ENCODE data around the gene MXRA8.
"Not testable (repeated sequence)": the region's sequence is repeated elsewhere in the genome, so short reads cannot be mapped to it uniquely, and the experiment has no call there.

The MXRA8 gene, protein sequence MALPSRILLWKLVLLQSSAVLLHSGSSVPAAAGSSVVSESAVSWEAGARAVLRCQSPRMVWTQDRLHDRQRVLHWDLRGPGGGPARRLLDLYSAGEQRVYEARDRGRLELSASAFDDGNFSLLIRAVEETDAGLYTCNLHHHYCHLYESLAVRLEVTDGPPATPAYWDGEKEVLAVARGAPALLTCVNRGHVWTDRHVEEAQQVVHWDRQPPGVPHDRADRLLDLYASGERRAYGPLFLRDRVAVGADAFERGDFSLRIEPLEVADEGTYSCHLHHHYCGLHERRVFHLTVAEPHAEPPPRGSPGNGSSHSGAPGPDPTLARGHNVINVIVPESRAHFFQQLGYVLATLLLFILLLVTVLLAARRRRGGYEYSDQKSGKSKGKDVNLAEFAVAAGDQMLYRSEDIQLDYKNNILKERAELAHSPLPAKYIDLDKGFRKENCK

DNA sequence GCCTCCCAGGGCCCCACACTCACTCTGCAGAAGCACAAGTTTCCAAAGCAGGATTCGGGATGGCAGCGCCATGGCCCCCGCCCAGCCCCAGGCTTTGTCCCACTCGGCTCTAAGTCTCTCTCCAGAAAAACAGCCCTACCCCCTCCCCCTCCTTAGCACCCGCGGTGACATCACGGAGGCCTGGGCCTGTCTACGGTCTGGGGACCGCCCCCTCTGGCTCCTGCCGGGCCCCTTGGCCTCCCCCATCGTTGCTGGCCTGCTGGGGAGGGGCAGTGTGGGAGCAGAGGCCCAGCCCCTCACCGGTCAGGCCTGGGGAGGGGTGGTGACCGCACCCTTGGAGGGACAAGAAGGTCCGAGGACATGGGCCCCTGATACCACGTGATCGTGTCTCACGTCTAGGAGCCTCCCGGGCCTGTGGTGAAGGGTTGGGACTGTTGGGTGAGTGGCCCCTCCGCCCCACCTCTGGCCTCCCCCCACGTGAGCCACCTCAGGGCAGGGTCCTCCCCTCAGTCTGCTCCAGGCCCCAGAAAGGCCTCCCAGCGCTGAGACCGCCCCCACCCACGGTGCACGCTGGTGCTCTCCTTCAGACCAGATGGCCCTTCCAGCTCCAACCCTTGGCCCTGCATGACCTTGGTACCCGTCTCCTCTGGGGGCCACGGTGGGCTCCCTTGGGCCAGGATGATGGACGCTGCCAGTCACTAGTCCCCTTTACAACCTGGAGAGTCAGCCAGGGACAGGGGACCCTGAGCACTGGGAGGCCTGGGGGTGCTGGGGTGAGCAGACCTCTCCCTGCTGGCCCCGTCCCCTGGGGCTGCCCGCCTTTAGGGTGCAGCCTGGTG, at the start of gene MXRA8:
MXRA8 (minus strand) TSS at position 123 of the 839 bp plus-strand sequence; CDS start at position 72, 51 bp downstream.
- DNase-seq, result peak; percentile 79

DNA sequence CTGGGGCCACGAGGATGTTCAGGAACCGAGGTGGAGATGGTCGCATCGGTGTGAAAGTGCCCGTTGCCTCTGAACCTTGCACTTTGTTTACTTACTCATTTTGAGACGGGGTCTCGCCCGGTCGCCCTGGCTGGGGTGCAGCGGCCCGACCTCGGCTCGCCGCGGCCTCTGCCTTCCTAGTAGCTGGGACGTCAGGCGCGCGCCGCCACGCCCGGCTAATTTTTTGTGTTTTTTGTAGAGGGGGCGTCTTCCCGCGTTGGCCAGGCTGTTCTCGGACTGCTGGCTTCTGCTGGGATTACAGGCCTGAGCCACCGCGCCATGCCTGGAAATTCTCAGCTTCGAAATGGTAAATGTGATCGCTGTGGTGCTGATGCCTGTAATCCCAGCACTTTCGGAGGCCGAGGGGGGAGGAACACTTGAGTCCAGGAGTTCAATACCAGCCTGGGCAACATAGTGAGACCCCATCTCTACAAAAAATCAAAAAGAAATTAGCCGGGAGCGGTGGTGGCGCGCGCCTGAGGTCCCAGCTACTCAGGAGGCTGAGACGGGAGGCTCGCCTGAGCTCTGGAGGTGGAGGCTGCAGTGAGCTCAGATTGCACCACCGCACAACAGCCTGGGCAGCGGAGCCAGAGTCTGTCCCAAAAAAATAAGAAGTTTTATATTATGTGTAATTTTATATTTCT, 49.4 kb upstream of the MXRA8 start:
- peak; percentile 52 for DNase-seq

DNA sequence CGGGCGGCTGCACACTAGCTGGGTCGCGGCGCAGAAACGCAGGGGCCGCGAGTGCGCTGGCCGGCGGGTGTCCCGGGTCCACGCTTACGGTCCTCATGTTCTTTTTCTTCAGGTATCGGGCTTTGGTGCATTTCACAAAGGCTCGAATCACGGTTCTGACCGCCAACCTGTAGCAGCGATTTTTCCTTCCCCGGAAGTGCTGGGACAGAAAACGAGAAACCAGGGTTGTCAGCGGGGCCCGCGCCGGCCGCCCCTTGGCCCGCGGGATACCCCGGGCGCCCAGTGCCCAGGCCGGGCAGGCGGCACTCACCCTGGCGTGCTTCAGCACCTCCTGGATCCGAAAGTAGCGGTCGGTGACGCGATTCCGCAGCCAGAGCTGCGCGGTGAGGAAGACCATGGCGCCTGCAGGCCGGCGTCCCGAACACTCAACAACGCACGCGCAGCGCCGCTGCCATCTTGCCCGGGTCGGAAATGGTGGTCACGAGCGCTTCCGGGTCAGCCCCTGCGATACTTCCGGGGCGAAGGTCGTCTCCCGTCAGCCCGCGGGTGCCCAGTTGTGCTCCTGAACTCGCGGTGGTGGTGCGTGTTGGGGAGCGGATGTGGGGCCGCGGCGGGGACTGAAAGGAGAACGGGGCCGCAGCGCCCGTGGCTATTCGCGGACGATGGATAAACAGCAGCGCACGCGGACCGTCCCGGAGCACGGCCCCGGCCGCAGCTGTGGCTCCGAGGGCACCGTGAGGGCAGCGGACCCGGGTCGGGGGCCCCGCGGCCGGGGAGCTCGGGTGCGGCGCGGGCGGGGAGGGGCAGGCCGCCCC, 48.7 kb upstream of the MXRA8 start, which contains the start of gene MRPL20:
MRPL20 (minus strand) TSS at position 473 of the 815 bp plus-strand sequence; CDS start at position 397, 76 bp downstream.
- DNase-seq, result peak; percentile 97

DNA sequence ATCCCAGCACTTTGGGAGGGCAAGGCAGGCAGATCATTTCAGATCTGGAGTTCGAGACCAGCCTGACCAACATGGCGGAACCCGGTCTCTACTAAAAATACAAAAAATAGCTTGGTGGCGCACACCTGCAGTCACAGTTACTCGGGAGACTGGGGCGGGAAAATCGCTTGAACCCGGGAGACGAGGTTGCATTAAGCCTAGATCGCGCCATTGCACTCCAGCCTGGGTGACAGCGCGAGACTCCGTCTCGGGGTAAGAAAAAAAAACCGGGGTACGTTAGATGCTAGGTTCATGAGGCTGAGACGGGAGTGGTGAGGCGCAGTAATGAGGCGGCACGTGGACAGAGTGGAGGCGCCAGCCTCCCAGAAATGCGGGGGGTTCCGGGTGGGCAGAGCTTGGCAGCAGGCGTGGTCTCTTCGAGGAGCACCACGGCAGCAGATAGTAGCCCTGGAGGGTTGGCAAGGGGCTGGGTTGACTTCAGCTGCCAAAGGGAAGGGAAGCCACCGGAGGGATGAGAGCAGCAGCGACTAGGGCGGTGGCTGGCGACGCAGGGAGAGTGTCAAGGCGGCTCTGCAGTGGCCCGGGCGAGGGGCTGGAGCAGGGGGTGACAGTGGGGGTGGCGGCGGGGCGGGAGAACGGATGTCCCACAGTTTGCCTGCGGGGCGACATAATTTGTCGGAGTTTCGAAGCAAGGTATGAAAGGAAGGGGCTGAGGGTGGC, 47.9 kb upstream of the MXRA8 start:
- no peak for DNase-seq

DNA sequence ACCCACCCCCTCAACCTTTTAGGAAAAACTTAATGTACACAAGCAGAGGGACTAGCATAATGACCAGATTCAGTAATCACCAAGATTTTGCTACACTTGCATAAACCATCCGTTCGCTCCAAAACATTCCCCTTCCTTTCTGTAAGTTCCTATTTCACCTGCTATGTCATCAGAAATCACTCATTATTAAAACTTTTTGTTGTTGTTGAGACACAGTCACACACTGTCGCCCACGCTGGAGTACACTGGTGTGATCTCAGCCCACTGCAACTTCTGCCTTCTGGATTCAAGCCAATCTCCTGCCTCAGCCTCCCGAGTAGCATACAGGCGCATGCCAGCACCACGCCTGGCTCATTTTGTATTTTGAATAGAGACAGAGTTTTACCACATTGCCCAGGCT, 45.3 kb upstream of the MXRA8 start:
- DNase-seq, result no peak

DNA sequence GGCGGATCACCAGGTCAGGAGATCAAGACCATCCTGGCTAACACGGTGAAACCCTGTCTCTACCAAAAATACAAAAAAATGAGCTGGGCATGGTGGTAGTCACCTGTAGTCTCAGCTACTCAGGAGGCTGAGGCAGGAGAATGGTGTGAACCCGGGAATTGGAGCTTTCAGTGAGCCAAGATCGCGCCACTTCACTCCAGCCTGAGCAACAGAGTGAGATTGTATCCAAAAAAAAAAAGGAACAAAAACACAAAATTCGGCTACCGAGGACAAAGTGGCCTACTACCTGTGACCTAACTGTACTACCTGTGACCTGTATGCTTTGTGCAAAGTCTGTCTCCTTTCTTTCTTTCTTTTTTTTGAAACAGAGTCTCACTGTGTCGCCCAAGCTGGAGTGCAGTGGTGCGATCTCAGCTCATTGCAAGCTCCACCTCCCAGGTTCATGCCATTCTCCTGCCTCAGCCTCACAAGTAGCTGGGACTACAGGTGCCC, 44.6 kb upstream of the MXRA8 start:
- DNase-seq, result not testable (repeated sequence)

DNA sequence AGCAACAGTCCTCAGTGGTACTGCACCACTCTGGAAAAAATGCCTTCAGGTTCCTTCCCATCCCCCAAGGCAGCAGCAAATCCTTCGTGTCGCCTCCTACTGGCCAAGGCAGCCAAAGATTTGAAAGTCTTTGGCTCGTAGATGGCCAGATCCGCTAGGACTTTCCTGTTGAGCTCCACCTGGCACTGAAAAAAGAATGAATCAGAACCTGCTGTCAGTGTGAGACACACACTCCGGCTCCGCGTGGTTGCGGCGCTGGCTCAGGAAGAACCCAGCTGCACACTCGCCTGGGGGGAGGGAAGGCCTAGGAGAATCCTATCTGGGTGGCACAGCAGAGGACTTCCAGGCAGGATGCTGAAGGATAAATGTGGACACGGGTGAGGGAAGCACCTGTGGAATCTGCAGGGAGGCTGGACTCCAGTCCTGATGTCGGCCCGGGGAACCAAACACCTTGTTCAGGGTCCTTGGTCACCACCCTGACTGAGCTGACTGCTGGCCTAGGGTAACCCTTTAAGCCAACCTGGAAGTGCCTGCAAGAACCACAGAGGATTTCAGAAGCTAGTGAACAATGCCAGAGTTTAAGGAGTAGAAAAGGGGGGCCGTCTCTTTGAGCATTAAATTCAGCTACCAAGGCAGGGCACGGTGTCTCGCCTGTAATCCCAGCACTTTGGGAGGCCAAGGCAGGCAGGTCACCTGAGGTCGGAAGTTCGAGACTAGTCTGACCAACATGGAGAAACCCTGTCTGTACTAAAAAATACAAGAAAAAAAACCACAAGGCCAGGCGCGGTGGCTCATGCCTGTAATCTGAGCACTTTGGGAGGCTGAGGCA, 43.9 kb upstream of the MXRA8 start:
- DNase-seq, result no peak

DNA sequence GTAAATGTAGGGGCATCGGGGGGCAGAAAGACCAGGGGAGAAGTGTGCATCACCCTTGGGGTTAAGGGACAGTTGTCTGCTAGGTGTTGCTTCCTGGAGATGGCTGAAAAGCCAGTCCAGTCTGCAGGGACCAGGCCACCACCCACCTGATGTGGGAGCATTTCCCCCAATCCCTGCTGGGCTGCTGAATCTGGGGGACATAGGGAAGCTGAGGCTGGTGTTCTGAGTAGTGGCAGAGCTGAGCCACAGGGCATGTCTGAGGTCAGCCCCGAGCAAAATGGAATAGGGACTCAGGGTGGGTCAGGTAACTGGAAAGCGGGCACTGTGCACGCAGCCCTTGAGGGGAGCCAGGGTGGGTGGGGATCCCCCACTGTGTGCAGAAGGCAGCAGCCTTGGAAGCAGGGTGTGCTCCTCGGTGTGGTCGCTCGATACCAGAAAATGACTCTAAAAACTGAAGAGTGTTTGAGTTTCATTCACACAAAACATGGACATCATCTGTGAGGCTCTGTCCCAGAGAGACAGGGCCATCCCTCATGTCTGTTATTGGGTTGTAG, 43.2 kb upstream of the MXRA8 start:
- no peak for DNase-seq

DNA sequence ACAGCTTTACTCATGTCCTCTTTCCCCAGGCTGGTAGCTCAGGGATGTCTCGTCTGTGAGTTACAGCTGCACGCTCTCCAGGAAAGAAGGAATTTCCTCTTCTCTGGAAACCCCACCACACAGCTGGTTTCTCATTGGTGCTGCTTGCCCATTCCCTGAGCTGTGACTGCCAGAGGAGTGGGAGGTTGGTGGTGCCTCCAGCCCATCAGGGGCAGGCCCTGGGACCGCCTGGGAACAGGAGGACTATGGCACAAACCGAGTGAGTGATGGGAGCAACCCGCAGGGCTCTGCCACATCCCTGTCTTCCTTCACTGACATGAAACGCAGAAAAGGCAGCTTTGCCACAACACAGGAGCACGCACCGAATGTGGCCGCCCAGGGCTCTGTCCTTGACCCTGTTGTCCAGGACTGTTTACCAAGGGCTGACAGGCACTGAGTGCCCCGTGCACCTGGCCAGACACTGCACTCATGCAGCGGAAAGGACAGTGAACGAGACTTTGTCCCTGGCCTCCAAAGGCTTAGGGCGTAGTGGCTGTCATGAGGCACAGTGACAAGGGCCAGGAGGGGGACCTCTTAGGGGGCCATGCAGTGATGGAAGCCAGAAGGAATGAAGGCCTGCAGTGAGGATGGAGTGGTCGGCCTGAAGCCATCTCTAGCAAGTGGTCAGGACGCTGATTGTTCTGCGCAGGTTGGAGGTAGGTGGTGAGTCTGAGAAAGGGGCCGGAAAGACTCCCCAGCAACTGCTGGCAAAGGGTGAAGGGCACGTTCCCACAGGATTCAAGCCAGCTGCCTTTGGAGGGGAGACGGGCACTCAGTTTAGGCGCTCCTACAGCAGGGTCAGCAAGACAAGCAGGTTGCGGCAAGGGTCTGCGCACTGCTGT, 42.5 kb upstream of the MXRA8 start:
- DNase-seq, result no peak

DNA sequence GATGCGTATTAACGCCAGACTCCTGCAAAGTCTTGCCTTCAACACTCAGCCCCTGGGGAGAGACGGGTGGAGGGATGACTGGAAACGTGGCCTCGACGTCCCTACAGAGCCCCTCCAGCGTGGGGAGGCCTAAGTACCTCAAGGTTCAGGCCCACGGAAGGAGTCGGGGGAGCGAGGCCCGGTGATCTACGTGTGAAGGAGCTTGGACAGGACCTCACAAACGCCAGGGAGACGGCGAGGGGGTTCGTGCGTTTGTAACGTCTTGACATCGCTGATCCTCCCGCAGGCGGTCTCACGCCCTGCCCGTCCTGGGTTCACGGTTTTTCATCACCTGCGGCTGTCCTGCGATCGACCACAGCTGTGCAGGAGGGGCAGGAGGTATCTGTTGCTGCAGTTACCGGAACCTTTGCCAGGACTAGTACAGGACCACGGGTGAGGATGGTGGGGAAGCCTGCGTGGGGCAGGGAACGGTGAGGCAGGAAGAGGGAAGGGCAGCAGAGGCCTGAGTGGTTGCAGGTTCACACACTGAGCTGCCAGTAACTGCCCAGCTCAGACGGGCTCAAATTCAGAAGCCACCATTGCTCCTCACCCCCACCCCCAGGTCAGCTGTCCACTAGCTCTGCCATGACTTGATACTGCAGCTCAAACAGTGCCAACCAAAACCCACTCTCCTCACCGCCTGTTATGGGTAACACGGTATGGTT, 41.7 kb upstream of the MXRA8 start:
- no peak for DNase-seq

DNA sequence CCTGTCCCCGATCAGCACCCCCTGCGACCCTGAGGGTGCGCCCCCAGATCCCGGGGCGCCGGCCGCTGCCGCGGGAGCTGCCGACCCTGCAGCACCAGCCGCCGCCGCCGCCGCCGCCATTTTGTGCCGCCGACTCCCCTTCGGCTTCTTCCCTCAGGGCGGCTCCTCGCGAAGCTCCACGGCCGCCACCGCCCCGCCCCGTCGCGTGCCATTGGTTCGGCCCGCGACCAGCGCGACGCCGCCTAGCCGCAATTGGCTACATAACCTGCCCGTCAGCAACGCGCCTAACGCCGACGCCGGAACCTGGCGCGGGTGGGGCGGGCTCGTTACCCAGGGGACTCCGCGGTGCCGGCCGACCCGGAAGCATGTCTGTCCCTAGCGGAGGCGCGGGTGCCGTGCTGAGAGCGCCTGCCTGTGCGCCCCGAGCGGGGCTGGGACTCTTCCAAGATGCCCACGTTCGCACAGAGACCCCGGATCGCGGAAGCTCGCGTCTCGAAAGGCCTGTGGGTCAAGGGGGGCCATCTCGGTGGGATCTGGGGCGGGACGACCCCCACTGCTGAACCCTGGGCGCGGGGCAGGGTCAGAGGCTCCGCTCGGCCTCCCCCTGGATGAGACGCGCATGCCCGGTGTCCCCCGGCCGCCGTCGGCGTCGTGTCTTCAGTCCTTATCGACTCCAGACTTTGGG, 41.0 kb upstream of the MXRA8 start, which contains the start of gene CCNL2:
CCNL2 (minus strand) TSS at position 149 of the 685 bp plus-strand sequence; CDS start at position 120, 29 bp downstream.
- DNase-seq, result peak; percentile 99

DNA sequence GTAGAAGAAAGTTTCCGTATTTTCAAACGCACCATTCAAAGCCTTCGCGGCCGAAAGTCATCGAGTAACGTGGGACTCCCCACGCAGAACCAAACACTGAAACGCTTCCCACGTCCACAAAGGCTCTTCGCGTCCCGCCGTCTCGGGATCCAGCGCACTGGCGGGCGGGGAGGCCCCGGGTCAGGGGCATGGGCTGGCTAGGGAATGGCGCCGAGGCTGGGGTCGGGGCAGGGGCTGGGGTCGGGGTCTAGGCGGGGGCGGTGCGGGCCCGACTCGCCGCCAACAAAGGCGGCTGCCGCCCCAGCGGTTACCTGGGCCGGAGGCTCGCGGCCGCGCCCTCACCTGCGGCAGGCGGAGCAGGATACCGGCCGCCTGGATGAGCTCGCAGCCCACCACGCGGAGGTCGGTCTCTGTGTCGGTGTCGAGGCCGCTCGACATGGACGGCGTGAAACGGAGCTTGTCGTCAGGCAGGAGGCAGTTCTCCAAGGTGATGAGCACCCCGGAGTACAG, 40.4 kb upstream of the MXRA8 start:
- DNase-seq, result no peak

DNA sequence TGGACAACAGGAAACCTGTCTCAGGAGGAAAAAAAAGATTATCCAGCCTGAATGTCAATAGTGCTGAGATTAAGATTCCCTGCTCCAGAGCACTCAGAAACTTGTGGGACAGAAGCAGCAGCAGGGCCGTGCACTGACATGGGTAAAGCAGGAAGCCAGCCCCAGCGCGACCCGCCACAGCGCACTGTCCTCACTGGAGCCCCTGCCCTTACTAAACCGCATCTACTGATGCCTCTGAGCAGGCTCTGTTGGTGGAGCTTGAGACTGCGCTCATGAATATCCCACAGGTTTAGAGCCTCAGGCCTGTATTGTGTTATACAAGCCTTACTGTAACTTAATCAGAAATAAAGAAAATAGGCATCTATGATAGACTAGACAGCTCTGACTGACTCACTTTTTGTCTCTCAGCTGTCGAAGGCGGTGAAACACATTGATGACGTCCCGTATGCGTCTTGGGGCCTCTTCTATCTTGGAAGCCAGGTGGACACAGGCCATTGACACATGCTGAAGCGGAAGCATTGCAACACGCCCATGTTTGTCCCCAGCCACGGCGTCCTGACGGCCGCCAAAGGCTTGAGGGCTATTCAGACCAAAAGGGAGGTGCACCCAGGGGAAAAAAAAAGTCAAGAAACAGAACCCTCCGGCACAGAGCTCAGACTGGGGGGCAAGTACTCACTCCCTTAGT, 39.6 kb upstream of the MXRA8 start:
- no peak for DNase-seq

DNA sequence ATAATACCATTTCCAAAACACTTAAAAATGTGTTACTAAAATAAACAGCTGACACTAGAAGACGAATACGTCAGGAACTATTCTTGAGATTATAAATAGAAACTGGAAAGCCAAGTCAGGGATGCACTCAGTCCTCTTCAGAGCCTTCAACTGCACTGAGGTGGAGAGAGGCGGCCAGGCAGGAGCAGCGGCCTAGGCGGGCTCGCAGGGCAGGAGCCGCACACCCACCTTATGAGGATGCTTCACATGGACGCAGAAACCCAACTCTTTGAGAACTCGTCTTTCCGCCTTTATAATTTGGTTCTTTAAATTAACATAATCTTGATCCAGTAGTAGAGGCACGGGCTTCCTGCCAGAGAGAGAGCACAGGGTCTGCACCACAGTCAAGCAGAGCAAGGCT, 36.8 kb upstream of the MXRA8 start:
- no peak for DNase-seq

DNA sequence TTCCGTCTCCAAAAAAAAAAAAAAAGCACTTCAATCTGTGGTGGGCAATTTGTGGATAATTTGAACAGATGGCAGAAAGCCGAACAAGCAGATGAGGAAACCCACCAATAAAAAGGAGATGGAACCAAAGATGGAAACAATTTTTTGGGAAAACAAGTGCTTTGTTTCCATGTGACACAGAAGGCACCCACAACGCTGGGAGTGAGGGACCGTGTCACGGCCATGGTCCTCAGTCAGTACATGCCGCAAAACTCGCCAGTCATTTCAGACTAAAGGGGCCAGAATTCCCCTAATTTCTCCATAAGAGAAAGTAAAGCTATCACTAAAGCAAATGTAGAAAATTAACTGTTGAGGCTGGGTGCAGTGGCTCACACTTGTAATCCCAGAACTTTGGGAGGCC, 35.8 kb upstream of the MXRA8 start:
- DNase-seq, result no peak

DNA sequence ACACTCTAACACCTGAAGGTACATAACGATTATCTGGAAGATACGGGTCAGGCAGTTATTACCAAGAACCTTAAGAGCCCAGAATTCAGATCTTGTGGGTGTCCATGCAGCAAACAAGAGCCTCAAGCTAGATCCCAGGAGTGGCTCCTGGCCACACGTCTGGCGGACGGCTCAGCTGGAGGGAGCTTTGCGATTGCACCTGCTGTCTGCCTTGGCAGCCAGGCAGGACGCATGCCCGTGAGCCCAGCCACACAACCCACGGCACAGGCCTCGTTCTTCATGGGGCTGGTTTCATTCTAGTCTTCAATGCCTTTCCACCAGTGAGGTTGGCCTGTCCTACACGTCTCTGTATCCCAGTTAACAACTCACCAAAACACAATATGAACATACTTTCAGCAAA, 35.1 kb upstream of the MXRA8 start:
- DNase-seq, result no peak

DNA sequence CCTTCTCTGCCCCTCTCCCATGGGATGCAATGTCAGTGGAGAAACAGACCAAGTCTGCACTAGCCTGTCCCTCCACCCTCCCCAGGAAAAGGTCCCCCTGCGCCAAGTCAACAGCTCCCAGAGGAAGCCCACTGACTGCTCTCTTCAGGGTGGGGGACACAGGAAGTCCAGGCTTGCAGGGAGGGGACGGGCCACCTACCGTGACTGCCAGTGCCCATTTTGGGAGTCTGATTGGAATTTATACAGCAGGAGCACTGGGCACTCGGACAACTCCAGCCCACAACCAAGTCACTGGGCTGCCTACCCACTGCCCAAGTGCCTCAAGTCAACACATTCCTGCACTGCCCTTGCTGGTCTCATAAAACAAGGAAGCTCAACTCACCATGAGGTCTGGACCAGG, 34.7 kb upstream of the MXRA8 start:
- DNase-seq, result no peak
